Measurements from ENCODE around the gene TBC1D3E.
"Not testable (repeated sequence)": the region's sequence is repeated elsewhere in the genome, so short reads cannot be mapped to it uniquely, and the experiment has no call there.

GRCh38 chr17:38094059-38094694, 33.6 kb upstream of the TBC1D3E start:
- not testable (repeated sequence) for TF ChIP-seq ZHX1 (CRISPR knock-in tag; IDR thresholded peaks at IDR 0.05; ENCODE audit: low read depth); SP1 (IDR thresholded peaks at IDR 0.05); SP1 (CRISPR knock-in tag; IDR thresholded peaks at IDR 0.05)

All from HepG2 (cell line).